Activated CD8-positive, alpha-beta memory T cell treated with anti-CD3 and anti-CD28 coated beads for 36 hours (primary cell): ENCODE results near the gene GALNT2. TPM values are rescaled to one million over a fixed set of nuclear protein-coding genes. Genes with fewer than 3 reads are reported as not detected.

ENCODE experiments used
- CTCF ChIA-PET: fragments of 350-600 bp; sonication (Branson Sonifier 250); formaldehyde crosslinking; loops from one replicate; lab custom pipeline; 2021; ENCODE audit warnings: antibody characterized with exemption; lab: Charles Lee
- POLR2A ChIA-PET: fragments of 350-600 bp; sonication (Branson Sonifier 250); formaldehyde crosslinking; loops from one replicate; lab custom pipeline; 2021; ENCODE audit warnings: antibody characterized with exemption; lab: Charles Lee
- total RNA-seq, 2 experiments: library from RNA; stranded (reverse); gene quantifications; one replicate each; pipeline ENCODE4 v1.2.3, GENCODE V29; 2021

GALNT2 gene
- total RNA-seq, 2 experiments from 2014 or later: 66.2 to 70.1 TPM

DNA sequence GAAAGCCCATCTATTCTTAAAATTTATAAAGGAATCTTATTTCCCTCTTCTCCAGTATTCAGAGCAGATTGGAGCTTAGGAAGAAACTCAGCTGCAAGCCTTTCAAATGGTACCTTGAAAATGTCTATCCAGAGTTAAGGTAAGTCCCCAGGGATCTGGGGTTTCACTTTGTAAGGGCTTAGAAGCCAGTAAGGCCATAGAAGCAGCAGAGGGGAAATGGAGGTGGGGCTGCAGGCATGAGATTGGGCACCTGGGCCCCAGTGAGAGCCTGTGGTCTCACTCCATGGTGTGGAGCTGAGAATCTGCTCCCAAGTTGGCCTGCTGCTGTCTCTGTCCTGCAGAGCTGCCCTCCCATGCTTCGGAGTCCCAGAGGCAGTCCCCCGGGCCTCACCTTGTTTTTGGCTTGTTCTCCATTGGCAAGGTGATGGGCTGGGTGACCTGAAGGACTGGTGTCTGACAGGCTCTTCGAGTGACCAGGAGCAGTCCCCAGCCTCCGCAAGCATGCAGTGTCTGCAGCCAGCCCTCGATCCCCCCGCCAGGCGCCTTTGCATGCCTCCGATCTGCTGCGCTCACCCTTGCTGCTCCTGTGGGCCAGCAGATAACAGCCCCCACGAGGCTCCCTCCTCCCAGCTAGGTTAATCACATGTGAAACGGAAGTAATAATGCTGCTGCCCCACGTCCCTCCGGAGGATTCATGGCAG is 196.0 kb downstream of the GALNT2 start:
- CTCF ChIA-PET: interaction anchor here (1.2 kb wide), 1 partner anchor 54 kb away, joined by 3 read pairs; no protein-coding TSS in a partner anchor
- POLR2A ChIA-PET: no interaction called here

DNA sequence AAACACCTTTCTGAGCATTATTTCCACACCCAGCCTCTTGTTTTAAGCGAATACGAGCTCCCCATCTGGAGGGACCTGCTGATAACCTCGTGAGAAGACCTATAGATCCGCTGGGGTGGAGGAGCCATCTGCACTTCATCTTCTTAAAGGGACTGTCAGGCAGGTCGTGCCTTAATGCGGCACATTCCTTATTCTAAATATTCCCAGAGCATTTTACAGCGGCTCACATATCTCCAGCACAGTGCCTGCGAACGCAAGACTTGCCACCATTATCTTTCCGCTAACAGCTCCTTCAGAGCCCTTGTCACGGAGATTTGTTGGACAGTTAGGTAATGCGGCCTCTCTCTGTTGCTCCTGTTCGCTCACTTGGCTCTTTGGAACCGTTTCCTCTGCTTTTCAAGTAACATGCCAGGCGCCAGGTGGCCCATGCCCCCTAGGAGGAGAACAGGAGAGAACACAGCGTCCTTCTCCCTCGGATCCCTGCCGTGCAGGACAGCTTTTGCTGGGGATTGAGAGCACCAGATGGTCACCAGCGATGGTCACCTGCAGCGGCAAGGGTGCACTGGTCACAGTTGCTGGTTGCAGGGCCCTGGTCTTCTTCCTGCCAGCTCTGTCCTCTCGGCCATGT is 196.6 kb downstream of the GALNT2 start:
- POLR2A ChIA-PET: no interaction called here
- CTCF ChIA-PET: no interaction called here

DNA sequence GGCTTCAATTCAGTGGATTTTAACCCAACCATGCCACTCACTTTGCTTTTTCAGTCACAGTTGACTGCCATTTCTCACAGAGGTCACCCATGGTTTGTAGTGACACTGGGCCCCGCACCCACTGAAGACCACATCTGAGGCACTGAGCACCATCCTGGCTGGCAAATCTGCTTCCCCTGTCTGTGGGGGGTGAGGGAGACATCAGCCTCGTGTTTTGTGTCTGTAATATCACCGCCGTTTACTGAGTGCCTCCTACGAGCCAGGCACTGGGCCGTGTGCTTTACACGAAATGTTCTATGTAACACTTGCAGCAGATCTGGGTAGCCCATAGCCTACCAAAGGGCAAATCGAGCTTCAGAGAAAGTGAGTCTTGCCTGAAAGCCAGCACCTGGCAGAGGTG is 197.3 kb downstream of the GALNT2 start:
- ChIA-PET CTCF (no interaction called here), POLR2A (no interaction called here)

DNA sequence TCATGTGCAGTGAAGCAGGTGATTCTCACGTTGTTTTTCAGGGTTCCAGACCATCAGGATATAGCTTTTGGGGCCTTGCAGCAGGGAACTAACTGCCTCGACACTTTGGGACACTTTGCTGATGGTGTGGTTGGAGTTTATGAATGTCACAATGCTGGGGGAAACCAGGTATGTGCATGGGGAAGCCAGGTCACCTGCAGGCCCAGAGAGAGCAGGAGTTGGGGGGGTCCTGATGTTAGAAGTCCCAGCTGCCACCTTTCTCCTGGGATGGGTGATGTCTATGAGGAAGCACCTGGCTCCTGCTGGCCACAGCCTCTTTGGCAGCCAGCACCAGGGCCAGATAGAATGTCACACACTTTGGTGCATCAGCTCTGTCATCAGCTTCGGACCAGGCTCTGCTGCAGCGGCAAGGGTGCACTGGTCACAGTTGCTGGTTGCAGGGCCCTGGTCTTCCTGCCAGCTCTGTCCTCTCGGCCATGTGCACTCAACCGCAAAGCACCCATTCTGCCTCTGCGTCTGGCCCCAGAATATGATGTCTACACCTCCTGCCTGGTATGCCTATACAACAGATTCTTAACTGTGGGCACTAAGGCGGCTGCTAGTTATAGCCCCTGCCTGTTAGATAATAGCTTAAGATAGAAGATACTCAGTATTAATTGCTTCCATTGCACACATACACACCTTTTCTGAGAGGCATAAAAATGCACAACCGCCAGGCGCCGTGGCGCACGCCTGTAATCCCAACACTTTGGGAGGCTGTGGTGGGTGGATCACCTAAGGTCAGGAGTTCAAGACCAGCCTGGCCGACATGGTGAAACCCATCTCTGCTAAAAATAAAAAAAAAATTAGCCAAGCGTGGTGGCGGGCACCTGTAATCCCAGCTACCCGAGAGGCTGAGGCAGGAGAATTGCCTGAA is 198.4 kb downstream of the GALNT2 start:
- CTCF ChIA-PET: no interaction called here

DNA sequence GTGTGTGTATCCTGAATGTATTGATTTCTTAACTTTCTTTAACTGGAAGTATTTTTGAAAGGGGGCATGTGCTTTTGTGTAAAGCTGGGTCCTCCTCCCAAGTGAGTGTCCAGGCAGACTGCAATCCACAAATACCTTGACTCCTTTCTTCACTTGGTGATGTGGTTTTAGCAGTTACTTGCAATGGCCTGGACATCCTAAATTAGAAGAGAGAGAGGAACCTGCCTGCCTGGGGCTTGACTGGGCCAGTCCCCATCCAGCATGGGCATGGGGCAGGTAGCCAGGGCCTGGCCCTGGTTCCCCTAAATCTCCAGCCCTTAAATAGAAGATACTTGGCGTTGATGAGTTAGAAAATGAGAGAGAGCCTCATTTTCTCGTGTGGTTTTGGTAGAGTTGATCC is 199.4 kb downstream of the GALNT2 start:
- ChIA-PET CTCF (no interaction called here), POLR2A (no interaction called here)

More for the DNA sequence above, 198.4 kb downstream of the GALNT2 start:
- POLR2A ChIA-PET: no interaction called here

DNA sequence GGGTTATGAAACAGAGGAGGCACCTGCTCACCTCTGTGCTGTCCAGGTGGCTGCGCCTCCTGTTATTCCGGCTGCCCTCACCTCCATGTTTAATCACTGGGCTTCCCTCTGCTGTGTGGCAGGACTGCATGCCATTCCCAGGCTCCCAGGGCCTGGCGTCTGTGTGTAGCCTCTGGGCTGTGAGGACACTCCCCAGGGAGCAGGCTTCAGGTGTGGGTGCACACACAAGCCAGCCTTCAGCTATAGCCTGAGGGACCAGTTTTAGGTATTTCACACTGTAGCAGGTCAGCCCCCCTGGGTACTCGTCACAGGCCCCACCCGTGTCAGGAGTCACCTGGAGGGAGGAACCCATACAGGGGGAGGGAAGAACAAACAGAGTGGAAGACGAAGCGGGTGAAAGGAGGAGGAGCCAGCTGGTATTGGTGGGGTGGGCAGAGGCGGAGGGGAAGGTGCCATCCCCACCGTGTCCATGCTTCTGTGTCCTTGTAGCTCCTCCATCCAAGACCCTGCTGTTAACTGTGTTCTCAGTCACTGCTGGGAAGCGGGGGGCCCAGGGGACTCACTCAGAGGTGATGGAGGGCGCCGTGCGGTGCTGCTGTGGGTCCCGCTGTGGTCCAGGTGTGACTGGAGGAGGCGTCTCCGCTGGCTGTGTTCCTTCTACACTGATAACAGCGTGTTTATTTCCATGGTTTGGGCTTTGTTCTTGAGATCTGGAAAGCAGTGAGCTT is 200.5 kb downstream of the GALNT2 start:
- ChIA-PET POLR2A (no interaction called here), CTCF (no interaction called here)

DNA sequence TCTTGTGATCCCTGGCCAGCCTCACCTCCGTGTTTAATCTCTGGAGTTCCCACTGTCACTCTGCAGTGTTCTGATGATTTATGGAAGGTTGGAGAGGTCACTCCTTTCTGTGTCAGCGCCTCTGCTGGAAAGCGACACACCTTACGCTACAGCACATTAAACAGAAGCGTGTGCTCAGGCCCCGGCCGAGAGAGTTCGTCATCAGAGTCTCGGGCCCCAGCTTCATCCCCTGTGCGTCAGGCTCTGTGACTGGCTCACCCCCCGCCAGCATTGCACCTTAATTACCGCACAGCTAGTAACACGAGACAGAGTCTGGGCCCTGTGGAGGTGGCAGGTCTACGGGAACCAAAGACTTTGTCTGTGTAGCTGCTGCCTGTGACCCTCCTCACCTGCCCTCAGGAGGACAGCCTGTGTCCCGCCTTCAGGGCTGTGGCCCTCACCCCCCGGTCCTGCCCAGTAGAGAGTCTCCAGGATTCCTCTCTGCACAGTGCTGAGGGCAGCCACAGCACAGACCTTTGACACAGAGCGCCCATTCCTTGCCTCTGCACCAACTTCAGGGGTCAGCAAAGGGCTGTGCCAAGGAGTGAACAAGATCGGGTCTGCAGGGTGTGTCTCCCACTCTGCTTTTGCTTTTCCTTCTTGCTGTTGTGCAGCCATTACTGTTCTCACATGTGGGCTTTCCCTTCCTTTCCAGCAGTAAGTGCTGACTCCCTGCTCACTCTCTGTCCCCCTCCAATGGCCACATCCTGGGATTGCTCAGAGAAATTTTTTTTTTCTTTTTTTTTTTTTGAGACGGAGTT is 201.5 kb downstream of the GALNT2 start:
- CTCF ChIA-PET: interaction anchor here (1.1 to 1.7 kb wide), 2 partner anchors 37 to 202 kb away, joined by 3 to 4 read pairs; partner anchors contain the start of gene GALNT2
- POLR2A ChIA-PET: no interaction called here

DNA sequence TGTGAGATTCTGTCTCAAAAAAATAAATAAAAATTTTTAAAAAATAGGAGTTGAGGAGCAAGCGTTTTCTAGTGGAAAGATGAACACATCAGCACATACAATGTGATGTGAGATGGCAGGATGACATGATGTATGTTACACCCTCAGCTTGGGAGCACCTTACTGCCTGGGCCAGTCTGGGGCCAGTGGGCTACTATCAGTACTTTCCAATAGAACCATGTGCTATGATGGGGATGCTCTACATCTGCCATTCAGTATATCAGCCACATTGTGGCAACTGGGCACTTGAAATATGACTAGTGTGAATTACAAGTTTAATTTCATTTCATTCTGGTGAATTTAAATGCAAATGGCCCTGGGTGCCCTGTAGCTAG is 203.1 kb downstream of the GALNT2 start:
- ChIA-PET CTCF (interaction anchor here (0.6 to 1.7 kb wide), 4 partner anchors 19 to 203 kb away, joined by 3 to 4 read pairs (median 3); partner anchors contain the start of gene GALNT2), POLR2A (no interaction called here)

DNA sequence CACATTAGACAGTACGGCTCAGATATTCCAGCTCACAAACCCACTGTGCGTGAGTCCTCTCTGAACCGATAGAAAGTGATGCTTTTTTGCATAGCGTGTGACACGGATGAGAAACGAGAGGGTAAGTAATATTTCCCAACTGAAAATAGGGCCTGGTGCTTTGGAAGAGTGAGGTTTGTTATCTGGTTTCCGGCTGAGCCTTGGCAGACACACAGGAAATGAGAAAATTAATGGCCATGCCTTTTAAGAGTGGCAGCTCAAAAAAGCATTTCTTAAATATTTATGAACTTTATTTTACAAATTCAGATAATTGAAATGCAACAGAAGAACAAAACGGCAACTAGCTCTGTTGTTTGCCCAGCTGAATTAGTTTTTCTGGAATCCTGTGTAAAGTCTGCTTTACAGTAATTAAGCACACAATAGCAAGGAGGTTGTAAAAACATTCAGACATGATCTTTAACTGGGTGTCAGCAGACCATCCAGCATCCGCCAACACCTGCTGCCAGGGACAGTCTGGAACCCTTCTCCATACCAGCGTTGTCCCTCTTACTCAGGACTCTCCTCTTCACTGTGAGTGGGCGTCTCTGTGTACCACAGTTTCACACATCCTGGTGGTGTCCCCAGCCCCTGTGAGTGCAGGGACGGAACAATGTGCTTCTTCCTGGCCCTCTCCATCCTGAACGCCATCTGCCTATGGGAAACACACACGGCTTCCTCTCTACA is 203.7 kb downstream of the GALNT2 start:
- CTCF ChIA-PET: interaction anchor here (0.6 to 1.7 kb wide), 4 partner anchors 19 to 204 kb away, joined by 3 to 4 read pairs (median 3); partner anchors contain the start of gene GALNT2

DNA sequence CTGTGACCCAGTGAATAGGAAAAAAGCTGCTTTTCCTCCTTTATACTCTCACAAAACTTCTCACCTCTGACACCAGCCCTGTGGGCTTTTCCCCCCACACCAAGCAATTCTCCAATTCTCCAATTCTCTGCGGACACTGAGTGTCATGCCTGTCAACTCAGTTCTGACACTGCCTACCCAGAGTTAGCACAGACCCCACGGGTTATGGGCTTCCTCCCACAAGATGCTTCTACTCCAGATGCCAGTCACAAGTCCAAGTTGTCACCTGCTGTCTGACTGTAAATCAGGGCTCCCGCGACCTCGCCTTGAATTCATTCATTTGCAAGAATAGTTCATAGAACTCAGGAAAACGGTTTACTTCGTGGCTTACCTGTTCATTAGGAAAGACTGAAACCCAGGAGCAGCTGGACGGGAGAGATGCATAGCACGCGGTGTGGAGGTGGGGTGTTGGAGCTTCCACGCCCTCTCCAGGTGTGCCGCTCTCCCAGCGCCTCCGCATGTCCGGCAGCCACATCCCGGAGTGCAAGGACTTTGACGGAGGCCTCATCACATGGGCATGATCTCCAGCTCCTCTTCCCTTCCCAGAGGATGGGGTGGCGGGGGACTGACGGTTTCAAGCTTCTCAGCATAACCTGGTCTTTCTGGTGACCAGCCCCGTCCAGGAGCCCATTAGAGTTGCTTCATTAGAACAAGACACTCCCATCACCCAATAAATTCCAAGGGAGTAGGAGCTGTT is 204.4 kb downstream of the GALNT2 start:
- POLR2A ChIA-PET: no interaction called here
- CTCF ChIA-PET: no interaction called here

More for the DNA sequence above, 203.7 kb downstream of the GALNT2 start:
- POLR2A ChIA-PET: no interaction called here

DNA sequence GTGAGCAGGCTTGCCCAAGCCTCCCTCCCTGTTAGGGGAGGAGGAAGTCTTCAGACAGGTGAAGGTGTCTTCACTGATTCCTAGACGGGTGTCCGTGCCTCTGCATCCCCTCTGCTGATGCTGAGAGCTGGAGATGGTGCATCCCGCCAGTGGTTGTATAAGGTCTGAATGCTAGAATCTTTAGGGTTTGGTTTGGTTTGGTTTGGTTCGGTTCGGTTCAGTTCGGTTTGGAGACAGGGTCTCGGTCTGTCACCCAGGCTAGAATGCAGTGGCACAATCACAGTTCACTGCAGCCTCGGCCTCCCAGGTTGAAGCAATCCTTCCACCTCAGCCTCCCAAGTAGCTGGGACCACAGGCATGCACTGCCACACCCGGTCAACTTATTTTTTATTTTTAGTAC is 205.5 kb downstream of the GALNT2 start:
- POLR2A ChIA-PET: no interaction called here
- CTCF ChIA-PET: no interaction called here

DNA sequence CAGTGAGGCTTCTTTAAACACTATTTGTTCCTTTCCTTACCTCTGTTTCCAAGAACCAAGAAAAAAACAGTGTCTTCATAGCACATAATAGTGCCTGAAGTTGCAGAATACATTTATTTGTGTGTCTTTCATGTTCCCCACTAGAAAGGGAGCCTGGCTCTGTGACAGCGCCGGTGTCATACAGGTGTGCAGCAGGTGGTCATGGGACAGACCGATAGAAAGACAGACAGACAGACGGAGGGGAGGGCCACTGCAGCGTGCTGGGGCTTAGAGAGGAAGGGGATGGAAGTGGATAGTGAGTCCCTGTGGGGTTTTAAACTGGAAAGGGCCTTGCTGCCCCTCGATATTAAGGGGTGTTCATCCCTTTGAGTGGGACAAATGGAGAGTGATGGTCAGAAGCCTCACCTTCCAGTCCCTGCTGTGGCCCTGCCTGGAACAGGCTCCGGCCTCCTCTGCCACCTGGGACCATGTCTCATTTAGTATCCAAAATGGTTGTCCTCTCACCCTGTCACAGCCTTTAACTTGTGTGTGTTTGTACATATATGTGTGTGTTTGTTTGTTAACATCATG is 206.2 kb downstream of the GALNT2 start:
- POLR2A ChIA-PET: no interaction called here
- CTCF ChIA-PET: no interaction called here

DNA sequence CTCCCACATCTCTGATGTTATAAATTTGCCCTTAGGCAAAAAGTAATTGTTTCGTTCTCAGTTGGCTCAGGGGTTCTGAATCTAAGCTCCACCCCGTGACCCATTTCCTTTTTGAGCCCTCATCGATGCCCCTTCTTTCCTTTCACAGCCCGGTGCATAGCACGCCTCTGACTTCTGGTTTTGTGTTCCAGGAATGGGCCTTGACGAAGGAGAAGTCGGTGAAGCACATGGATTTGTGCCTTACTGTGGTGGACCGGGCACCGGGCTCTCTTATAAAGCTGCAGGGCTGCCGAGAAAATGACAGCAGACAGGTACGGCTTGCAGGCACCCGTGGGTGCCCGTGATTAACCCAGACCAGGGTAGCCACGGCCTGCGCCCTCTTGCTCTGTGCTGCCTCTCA is 207.2 kb downstream of the GALNT2 start:
- ChIA-PET POLR2A (no interaction called here), CTCF (no interaction called here)

DNA sequence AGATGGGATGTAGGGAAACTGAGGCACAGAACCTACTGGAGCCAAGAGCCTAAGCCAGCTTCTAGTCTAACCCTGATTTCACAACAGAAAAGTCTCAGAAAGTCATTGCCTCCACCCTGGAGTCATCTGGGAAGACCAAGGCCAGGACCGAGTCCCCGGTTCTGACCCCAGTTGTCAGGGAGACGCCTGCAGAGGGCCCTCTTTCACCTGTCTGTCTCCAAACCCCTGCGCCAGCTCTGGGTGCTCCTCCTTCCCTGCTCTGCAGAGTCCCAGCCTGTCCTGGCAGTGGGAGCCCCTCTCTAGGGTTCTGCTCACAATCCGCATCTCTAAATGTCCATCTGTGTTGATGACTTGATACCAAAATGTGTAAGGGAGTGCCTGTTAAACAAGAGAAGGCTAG is 209.4 kb downstream of the GALNT2 start:
- ChIA-PET CTCF (interaction anchor here (0.7 kb wide), 1 partner anchor 428 kb away, joined by 3 read pairs; no protein-coding TSS in a partner anchor), POLR2A (no interaction called here)

DNA sequence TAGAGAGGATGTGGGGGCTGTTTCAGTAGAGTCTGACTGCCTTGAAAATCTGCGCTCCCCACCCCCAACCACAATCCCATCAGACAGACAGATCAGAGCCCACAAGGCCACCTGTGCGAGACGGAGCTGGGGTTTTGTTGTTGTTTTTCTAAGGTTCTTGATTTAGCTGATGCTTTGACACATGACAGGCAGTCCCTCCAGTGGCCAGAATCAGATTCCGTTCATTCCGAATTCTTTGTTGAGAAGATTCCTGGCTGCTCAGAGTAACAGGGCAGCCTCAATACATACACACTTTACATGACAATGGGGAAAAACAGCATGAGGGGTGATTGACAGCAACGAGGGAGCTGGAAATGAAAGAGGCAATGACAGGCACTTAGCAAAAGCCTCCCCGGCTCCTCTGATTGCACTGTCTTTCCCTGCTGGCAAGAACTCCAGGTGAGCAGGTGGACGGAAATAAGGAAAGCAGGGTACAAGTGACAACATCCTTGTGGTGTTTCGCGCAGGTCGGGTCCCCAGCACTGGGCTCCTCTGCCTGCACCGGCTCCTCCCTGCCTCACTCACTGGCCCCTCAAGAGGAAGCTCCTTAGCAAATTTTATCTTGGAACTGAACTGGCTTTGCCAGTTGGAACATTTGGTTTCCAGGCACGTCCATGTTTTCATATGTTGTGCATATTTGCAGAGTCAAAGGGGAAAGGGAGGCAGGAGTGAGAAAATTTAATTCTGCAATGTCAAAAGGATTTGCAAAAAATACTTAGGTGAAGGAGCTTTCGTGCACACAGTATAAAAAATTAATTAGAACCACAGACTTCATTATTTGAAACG is 210.4 kb downstream of the GALNT2 start:
- CTCF ChIA-PET: interaction anchor here (1.0 kb wide), 1 partner anchor 28 kb away, joined by 4 read pairs; no protein-coding TSS in a partner anchor
- POLR2A ChIA-PET: interaction anchor here (0.6 kb wide), 2 partner anchors 82 to 173 kb away, joined by 3 to 5 read pairs; no protein-coding TSS in a partner anchor

DNA sequence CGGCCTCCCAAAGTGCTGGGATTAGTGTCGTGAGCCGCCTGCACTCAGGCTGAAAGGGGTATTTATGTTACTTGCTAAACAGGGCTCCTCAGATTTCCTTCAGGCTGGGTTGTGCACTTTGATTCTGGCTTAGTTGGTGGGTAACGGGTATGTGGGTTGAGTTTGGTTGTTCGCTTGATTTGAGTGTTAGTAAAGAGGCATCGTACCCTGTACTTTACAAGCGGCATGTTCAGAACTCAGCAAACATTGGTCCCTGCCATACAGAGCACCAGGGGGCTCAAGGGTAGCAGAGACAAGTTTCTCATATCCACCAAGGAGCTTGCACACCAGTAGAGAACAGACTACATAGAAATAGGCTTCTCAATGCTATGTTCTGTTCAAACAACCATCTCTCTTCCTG is 211.3 kb downstream of the GALNT2 start:
- CTCF ChIA-PET: no interaction called here
- POLR2A ChIA-PET: no interaction called here
